DMS79 (cell line): ENCODE data around the gene FAM98B.

Experiments used
- DNase-seq: peaks from one replicate; lab custom pipeline; 2025; lab: John Stamatoyannopoulos, UW

Gene FAM98B

GRCh38 chr15:38461066-38461833 lies 7.3 kb downstream of the FAM98B start:
- DNase-seq: no peak

GRCh38 chr15:38463893-38464292 lies 10.0 kb downstream of the FAM98B start:
- peak; percentile 7 for DNase-seq

GRCh38 chr15:38464675-38465074 lies 10.7 kb downstream of the FAM98B start:
- DNase-seq: no peak

- DNase-seq: no peak
Observed at GRCh38 chr15:38470816-38471215, 16.9 kb downstream of the FAM98B start.

GRCh38 chr15:38471974-38472373 lies 18.0 kb downstream of the FAM98B start:
- no peak for DNase-seq

GRCh38 chr15:38474155-38474757 lies 20.3 kb downstream of the FAM98B start:
- DNase-seq: no peak

- no peak for DNase-seq
Observed at GRCh38 chr15:38475361-38475760, 21.4 kb downstream of the FAM98B start.

- no peak for DNase-seq
Observed at GRCh38 chr15:38476120-38476519, 22.2 kb downstream of the FAM98B start.

- DNase-seq: no peak
Observed at GRCh38 chr15:38477637-38478036, 23.7 kb downstream of the FAM98B start.

- no peak for DNase-seq
Observed at GRCh38 chr15:38479266-38479665, 25.3 kb downstream of the FAM98B start.

GRCh38 chr15:38479756-38480155 lies 25.8 kb downstream of the FAM98B start:
- no peak for DNase-seq

GRCh38 chr15:38481113-38481512 lies 27.2 kb downstream of the FAM98B start:
- no peak for DNase-seq

- DNase-seq: no peak
Observed at GRCh38 chr15:38481761-38482160, 27.8 kb downstream of the FAM98B start.

- no peak for DNase-seq
Observed at GRCh38 chr15:38482572-38482971, 28.6 kb downstream of the FAM98B start.

GRCh38 chr15:38486936-38487335 lies 33.0 kb downstream of the FAM98B start:
- DNase-seq: no peak

GRCh38 chr15:38487378-38487777 lies 33.5 kb downstream of the FAM98B start:
- no peak for DNase-seq

GRCh38 chr15:38490242-38490922 lies 36.5 kb downstream of the FAM98B start:
- DNase-seq: no peak

GRCh38 chr15:38496151-38496550 lies 42.2 kb downstream of the FAM98B start:
- DNase-seq: no peak

- no peak for DNase-seq
Observed at GRCh38 chr15:38499651-38500050, 45.7 kb downstream of the FAM98B start.

- DNase-seq: peak; percentile 7
Observed at GRCh38 chr15:38503496-38503895, 49.6 kb downstream of the FAM98B start.

GRCh38 chr15:38504680-38505467 lies 50.9 kb downstream of the FAM98B start:
- DNase-seq: no peak

- DNase-seq: no peak
Observed at GRCh38 chr15:38506997-38507396, 53.1 kb downstream of the FAM98B start.
